ENCODE data around the gene LPO. TPM values are rescaled to one million over a fixed set of nuclear protein-coding genes. Genes with fewer than 3 reads are reported as not detected.
A peak's percentile ranks its signal among the peaks of the same experiment; 100 is the strongest.

LPO gene
- total and polyA plus RNA-seq, 8 donors: 0.10 TPM; not detected in 7

DNA sequence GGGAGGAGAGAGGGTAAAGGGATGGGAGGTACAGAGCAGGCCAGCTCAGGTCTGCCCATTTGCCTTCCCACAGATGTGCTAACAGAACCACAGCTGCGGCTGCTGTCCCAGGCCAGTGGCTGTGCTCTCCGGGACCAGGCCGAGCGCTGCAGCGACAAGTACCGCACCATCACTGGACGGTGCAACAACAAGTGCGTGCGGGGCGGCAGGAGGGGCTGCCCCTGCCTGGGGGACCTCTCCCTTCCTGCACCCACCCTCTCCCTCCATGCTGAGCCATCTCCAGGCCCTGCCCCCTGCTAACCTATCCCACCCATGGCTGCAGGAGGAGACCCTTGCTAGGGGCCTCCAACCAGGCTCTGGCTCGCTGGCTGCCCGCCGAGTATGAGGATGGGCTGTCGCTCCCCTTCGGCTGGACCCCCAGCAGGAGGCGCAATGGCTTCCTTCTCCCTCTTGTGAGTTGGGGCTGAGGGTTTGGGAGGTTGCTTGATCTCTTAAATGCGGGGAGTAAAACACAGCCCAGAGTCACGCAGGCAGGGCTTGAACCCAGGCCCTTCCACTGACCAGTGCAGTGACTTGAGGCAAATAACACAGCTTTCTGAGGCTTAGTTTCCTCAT, 44.6 kb upstream of the LPO start:
- intact Hi-C loops (cut with DNase I; ENCODE audit: low total_unique reads): no loop called here
- Histone ChIP-seq H3K27ac (no peak overlapping the region), H3K27me3 (peaks cover 0 to 85% (median 13%) of the 10 kb centered on the region in 3 donors), H3K4me1 (no peaks in the 10 kb centered on the region), H3K4me3 (no peak overlapping the region), H3K9me3 (no peaks in the 10 kb centered on the region), H3K36me3 (no peaks in the 10 kb centered on the region)
- WGBS, 5 donors: 68 to 83% (median 75%) methylated on average over 6 to 18 of the region's 18 CpGs
- TF ChIP-seq EP300 (IDR thresholded peaks at IDR 0.05) (no peak), POLR2A (IDR thresholded peaks at IDR 0.05) (no peak), POLR2AphosphoS5 (IDR thresholded peaks at IDR 0.05) (no peak)
- TF ChIP-seq, protein P1, sequence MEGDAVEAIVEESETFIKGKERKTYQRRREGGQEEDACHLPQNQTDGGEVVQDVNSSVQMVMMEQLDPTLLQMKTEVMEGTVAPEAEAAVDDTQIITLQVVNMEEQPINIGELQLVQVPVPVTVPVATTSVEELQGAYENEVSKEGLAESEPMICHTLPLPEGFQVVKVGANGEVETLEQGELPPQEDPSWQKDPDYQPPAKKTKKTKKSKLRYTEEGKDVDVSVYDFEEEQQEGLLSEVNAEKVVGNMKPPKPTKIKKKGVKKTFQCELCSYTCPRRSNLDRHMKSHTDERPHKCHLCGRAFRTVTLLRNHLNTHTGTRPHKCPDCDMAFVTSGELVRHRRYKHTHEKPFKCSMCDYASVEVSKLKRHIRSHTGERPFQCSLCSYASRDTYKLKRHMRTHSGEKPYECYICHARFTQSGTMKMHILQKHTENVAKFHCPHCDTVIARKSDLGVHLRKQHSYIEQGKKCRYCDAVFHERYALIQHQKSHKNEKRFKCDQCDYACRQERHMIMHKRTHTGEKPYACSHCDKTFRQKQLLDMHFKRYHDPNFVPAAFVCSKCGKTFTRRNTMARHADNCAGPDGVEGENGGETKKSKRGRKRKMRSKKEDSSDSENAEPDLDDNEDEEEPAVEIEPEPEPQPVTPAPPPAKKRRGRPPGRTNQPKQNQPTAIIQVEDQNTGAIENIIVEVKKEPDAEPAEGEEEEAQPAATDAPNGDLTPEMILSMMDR (IDR thresholded peaks at IDR 0.05): no peak
- DNase-seq: no peak

DNA sequence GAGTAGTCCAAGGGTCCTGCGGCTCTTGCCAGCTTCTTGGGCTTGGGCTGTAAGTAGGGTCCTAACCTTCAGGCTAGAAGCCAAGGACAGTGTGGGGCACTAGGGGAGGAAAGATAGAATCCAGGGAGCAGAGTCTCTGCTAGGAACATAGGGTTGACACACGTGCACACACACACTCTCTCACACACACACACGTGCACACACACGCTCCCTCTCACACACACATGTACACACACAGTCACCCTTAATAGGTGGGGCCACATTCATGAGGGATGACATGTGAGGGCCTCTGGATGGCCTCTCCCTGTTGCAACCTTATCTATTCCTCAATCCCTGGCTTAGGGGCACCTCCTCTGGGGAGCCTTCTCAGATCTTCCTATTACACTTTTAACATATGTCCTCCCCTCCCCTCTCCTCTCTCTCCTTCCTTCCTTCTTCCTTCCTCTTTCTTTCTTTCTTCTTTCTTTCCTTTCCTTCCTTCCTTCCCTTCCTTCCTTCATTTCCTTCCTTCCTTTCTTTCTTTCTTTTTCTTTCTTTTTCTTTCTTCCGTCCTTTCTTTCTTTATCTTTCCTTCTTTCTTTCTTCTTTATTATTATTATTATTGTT, 42.8 kb upstream of the LPO start:
- Histone ChIP-seq H3K27ac (no peak overlapping the region), H3K4me3 (no peak overlapping the region), H3K9me3 (no peaks in the 10 kb centered on the region), H3K4me1 (peaks cover 0 to 5% (median 0%) of the 10 kb centered on the region in 4 donors), H3K27me3 (peaks cover 0 to 80% (median 18%) of the 10 kb centered on the region in 3 donors), H3K36me3 (no peaks in the 10 kb centered on the region)
- TF ChIP-seq, protein P1 (IDR thresholded peaks at IDR 0.05): no peak
- TF ChIP-seq EP300 (IDR thresholded peaks at IDR 0.05) (no peak), POLR2A (IDR thresholded peaks at IDR 0.05) (no peak), POLR2AphosphoS5 (IDR thresholded peaks at IDR 0.05) (no peak)
- WGBS, 5 donors: 78 to 81% (median 78%) methylated on average over 5 of the region's 5 CpGs
- DNase-seq: no peak
- intact Hi-C loops (cut with DNase I; ENCODE audit: low total_unique reads): no loop called here

DNA sequence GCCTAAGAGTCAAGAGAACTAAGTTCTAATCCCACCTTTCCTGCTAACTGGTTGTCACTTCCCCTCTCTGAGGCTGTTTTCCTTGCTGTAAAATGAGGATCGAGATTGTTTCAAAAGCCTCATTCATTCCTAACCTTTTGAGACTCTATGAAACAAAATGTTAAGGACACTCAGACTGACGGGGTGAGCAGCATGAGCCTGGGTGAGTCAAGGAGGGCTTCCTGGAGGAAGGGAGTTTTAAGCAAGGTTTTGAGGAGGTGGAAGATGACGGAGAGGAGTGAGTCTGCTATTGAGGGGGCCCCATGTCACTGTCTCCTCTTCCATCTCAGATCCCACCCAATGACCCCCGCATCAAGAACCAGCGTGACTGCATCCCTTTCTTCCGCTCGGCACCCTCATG, 41.8 kb upstream of the LPO start:
- H3K27me3 ChIP-seq: peaks cover 0 to 70% (median 18%) of the 10 kb centered on the region in 3 donors
- WGBS, 5 donors: 79 to 86% (median 82%) methylated on average over 7 of the region's 7 CpGs
- no peak for TF ChIP-seq POLR2A (IDR thresholded peaks at IDR 0.05)
- TF ChIP-seq EP300 (IDR thresholded peaks at IDR 0.05): no peak
- no peak for TF ChIP-seq POLR2AphosphoS5 (IDR thresholded peaks at IDR 0.05)
- TF ChIP-seq, protein P1 (IDR thresholded peaks at IDR 0.05): no peak
- intact Hi-C loops (cut with DNase I; ENCODE audit: low total_unique reads): no loop called here
- DNase-seq: no peak
- H3K36me3 ChIP-seq: no peaks in the 10 kb centered on the region
- H3K27ac ChIP-seq: no peak overlapping the region
- H3K4me3 ChIP-seq: no peak overlapping the region
- no peaks in the 10 kb centered on the region for H3K9me3 ChIP-seq
- peaks cover 0 to 5% (median 0%) of the 10 kb centered on the region in 4 donors for H3K4me1 ChIP-seq

DNA sequence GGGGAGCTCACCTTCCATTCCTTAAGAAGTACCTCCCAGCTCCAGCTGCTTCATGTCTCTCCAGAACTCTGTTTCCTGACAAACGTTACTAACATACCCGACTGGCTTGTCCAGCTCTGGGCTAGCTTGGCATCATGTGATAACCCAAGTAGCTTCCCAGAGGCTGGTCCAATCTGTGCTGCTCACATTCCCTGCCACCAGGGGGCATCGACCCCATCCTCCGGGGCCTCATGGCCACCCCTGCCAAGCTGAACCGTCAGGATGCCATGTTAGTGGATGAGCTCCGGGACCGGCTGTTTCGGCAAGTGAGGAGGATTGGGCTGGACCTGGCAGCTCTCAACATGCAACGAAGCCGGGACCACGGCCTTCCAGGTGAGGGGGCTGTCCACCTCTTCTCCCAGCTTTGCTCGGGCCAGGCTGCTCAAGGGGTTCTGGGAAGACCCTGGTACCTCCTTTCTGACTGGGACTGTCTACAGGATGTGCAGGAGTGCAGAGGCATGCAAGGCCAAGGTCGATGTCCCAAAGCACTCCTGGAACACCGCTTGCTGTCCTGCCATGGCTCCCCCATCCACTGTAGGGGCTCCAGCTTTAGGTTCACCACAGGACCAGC, 38.3 kb upstream of the LPO start:
- Histone ChIP-seq H3K36me3 (peaks cover 0 to 10% (median 5%) of the 10 kb centered on the region in 4 donors), H3K9me3 (no peaks in the 10 kb centered on the region), H3K4me3 (no peak overlapping the region), H3K4me1 (peaks cover 0 to 5% (median 0%) of the 10 kb centered on the region in 4 donors), H3K27me3 (peaks cover 0 to 41% (median 18%) of the 10 kb centered on the region in 3 donors), H3K27ac (no peak overlapping the region)
- intact Hi-C loops (cut with DNase I; ENCODE audit: low total_unique reads): no loop called here
- peak; percentile 46 to 62 for DNase-seq
- 32 to 45% (median 43%) methylated on average over 5 to 14 of the region's 14 CpGs for WGBS, 5 donors
- TF ChIP-seq POLR2AphosphoS5 (IDR thresholded peaks at IDR 0.05): no peak
- TF ChIP-seq, protein P1 (IDR thresholded peaks at IDR 0.05): peak in 3 of 7 experiments; percentile 7 to 33 (median 30)
- no peak for TF ChIP-seq EP300 (IDR thresholded peaks at IDR 0.05)
- no peak for TF ChIP-seq POLR2A (IDR thresholded peaks at IDR 0.05)
